ENCODE results near the gene TRIM2. TPM values are rescaled to one million over a fixed set of nuclear protein-coding genes. Genes with fewer than 3 reads are reported as not detected.
A peak's percentile ranks its signal among the peaks of the same experiment; 100 is the strongest.

The TRIM2 gene
- total and polyA plus RNA-seq, 3 donors from 2014 or later, result 6.1 to 12.8 (median 10.7) TPM

DNA sequence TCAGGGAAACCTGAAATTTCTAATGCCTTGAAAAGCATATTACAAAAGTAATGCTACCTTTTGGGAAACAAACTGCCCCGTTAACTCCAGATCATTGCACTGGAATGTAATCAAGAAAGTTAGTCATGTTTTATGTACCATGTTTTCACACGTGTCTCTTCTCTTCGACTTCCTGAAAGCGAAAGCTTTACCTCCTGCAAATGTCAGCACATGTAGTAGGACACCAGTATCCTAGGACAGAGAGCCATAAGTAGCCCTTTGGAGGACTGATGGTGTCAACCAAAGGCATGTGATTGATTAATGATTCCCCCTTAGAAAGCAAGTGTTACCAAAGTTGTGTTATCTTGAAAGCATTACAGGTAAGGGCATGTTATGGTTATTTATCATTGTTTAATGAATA, 131.4 kb downstream of the TRIM2 start:
- Histone ChIP-seq H3K27me3 (no peaks in the 10 kb centered on the region), H3K4me1 (no peaks in the 10 kb centered on the region), H3K4me3 (no peak overlapping the region), H3K27ac (no peak overlapping the region), H3K36me3 (ENCODE audit: low read depth, missing control alignments) (no peaks in the 10 kb centered on the region), H3K9me3 (no peaks in the 10 kb centered on the region)
- intact Hi-C loops (cut with DNase I; ENCODE audit: low total_unique reads), result no loop called here
- DNase-seq, result no peak
- TF ChIP-seq POLR2A (IDR thresholded peaks at IDR 0.05), result no peak
- WGBS, 2 donors, result 76 to 91% methylated on average over 4 of the region's 4 CpGs

DNA sequence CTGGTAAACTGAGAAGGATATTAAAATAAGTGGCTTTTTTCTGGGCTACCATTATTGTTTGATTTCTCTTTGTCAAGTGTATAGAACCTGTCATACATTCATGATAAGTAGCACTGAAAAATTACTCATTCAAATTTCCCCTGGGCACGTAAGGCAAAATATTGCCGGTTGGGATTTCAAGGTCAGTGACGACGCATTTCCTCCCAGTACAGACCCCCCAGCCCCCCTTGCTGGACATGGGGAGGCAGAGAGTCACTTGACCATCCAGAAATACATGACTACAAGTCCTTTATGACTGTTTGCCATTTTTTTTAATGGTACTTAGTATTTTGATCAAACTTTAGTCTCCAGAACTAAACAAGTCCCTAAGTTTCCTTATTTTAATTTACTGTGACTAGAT, 133.4 kb downstream of the TRIM2 start:
- H3K36me3 ChIP-seq (ENCODE audit: low read depth, missing control alignments), result no peaks in the 10 kb centered on the region

DNA sequence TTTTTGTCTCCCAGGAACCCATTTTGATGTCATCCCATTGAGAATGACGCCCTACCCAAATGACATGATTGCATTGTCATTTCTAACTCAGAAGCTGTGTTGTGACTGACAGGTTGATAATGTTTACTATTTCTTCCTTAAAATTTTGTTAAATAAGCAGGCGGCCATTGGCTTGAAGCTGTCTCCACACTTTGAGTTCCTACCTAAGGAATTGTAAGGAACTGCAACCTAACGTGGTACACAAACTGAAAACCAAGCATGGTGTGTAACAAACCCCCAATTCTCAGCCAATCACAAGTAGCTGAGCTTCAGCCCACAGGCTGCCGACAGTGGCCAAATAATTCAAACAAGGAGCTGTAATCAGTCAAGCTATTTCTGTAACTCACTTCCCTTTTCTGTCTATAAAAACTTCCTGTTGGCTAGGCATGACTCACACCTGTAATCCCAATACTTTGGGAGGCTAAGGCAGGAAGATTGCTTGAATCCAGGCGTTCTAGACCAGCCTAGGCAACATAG, 137.4 kb downstream of the TRIM2 start:
- H3K36me3 ChIP-seq (ENCODE audit: low read depth, missing control alignments), result no peaks in the 10 kb centered on the region
- DNase-seq, result no peak
- intact Hi-C loops (cut with DNase I; ENCODE audit: low total_unique reads), result no loop called here
- no peaks in the 10 kb centered on the region for H3K4me1 ChIP-seq
- WGBS, 2 donors, result 54 to 75% methylated on average over 5 of the region's 5 CpGs
- H3K27me3 ChIP-seq, result no peaks in the 10 kb centered on the region
- TF ChIP-seq, protein P1, sequence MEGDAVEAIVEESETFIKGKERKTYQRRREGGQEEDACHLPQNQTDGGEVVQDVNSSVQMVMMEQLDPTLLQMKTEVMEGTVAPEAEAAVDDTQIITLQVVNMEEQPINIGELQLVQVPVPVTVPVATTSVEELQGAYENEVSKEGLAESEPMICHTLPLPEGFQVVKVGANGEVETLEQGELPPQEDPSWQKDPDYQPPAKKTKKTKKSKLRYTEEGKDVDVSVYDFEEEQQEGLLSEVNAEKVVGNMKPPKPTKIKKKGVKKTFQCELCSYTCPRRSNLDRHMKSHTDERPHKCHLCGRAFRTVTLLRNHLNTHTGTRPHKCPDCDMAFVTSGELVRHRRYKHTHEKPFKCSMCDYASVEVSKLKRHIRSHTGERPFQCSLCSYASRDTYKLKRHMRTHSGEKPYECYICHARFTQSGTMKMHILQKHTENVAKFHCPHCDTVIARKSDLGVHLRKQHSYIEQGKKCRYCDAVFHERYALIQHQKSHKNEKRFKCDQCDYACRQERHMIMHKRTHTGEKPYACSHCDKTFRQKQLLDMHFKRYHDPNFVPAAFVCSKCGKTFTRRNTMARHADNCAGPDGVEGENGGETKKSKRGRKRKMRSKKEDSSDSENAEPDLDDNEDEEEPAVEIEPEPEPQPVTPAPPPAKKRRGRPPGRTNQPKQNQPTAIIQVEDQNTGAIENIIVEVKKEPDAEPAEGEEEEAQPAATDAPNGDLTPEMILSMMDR (IDR thresholded peaks at IDR 0.05), result no peak
- no peak for TF ChIP-seq POLR2A (IDR thresholded peaks at IDR 0.05)
- no peak overlapping the region for H3K4me3 ChIP-seq
- H3K27ac ChIP-seq, result no peak overlapping the region
- H3K9me3 ChIP-seq, result no peaks in the 10 kb centered on the region

More for the DNA sequence above, 133.4 kb downstream of the TRIM2 start:
- intact Hi-C loops (cut with DNase I; ENCODE audit: low total_unique reads), result no loop called here
- Histone ChIP-seq H3K4me1 (no peaks in the 10 kb centered on the region), H3K9me3 (no peaks in the 10 kb centered on the region), H3K27ac (no peak overlapping the region), H3K4me3 (no peak overlapping the region), H3K27me3 (no peaks in the 10 kb centered on the region)
- DNase-seq, result no peak
- TF ChIP-seq, protein P1 (IDR thresholded peaks at IDR 0.05), result no peak
- no peak for TF ChIP-seq POLR2A (IDR thresholded peaks at IDR 0.05)
- WGBS, 2 donors, result 46 to 52% methylated on average over 4 of the region's 4 CpGs

DNA sequence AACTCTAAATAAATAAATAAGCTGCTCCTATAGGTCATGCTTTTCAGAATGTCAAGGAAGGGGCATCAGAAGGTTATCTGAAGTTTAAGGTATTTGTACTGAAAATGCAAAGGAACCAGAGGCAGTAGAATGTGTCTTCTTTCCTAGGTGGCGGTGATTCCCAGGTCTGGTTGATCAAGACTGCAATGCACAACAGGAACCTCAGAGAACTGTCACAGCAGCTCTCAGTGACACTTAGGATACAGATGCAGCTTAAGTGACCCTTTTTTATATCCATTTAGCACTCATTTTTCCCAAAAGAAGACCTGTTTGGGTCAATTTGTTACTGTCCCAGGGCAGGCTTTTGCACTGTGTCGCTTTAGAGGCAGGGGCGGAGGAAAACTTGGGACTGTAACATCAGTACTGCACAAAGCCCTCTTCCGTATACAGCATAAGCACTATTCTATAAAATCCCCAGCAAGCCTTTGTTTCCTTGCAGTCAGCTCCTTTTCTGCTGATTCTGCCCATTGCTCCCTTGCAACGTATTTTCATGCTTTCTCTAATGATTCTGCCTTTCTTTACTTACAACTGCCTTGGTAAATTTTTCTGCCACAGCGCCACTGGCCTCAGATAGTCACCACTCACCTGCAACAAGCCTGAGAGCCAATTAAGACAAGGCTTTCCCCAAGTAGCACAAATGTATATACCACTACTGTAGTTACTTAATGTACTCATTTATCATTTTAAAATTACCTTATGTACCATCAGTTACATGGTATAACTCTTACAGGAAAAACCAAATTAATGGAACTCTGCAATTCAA, 138.7 kb downstream of the TRIM2 start:
- WGBS, 2 donors, result 66 to 76% methylated on average over 6 of the region's 6 CpGs
- intact Hi-C loops (cut with DNase I; ENCODE audit: low total_unique reads), result no loop called here
- Histone ChIP-seq H3K27ac (no peak overlapping the region), H3K36me3 (ENCODE audit: low read depth, missing control alignments) (no peaks in the 10 kb centered on the region), H3K9me3 (no peaks in the 10 kb centered on the region), H3K4me3 (peak overlapping the region in 1 of 2 donors; percentile 77), H3K4me1 (no peaks in the 10 kb centered on the region), H3K27me3 (no peaks in the 10 kb centered on the region)
- no peak for DNase-seq
- no peak for TF ChIP-seq POLR2A (IDR thresholded peaks at IDR 0.05)
- TF ChIP-seq, protein P1 (IDR thresholded peaks at IDR 0.05), result no peak

DNA sequence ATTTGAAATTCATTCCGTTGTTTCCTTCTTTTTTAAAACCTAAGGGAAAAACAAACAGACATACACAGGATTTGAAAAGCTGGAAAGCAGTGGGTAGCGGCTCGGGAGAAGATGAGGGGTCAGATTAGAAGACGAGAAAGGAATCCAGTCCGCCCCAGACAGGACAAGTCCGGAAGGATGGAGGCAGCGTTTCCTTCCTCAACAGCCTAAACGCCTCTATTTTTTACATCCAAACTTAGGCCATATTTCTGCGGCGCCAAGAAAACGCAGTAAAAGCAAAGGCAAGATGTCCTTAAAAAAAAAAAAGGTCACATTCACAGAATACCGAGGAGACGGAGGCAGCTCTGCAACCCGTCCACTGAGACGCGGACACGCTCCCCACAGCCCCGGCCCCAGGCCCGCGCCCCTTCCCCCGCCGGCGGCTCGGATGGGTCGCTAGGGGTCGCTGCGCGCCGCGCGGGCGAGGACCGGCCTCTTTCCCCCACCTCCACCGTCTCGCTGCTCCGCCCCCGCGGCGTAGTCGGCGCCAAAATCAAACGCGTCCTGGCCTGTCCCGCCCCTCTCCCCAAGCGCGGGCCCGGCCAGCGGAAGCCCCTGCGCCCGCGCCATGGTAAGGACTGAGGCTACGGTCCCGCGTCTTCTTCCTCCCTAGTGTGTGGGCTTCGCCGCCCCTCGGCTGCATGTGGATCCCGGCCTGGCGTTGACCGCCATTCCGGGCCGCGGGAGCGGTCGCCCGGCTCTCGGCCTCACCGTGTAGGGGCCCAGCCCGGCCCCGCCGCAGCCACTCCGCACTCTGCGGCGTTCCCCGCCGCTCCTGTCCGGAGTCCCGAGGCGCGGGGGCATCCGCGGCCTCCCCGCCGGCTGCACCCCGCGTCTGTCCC, 140.1 kb downstream of the TRIM2 start, which contains the start of gene MND1:
Gene MND1 (plus strand): TSS at position 558 of the 881 bp plus-strand sequence. CDS start 50 bp downstream, at position 608.
- TF ChIP-seq POLR2A (IDR thresholded peaks at IDR 0.05), result no peak
- TF ChIP-seq, protein P1 (IDR thresholded peaks at IDR 0.05), result peak; percentile 61 to 91 (median 67)
- DNase-seq, result peak; percentile 90
- WGBS, 2 donors, result 1% methylated on average over 44 to 69 of the region's 86 CpGs
- Histone ChIP-seq H3K36me3 (ENCODE audit: low read depth, missing control alignments) (no peaks in the 10 kb centered on the region), H3K4me3 (peak within 1 kb of the TSS; percentile 77 to 79), H3K27ac (peak within 1 kb of the TSS; percentile 41 to 80), H3K4me1 (no peaks in the 10 kb centered on the region), H3K27me3 (no peaks in the 10 kb centered on the region), H3K9me3 (no peaks in the 10 kb centered on the region)
- intact Hi-C loops (cut with DNase I; ENCODE audit: low total_unique reads), result loop anchor here (5.0 kb wide), 1 partner anchor 233 kb away; no protein-coding TSS in a partner anchor
